Left colon (tissue), 2 donors: ENCODE measurements around the gene APP. TPM values are rescaled to one million over a fixed set of nuclear protein-coding genes. Genes with fewer than 3 reads are reported as not detected.

Experiments used
- ATAC-seq: fragments of 200-7000 bp; cut with Tn5 transposase; one replicate; pipeline ENCODE4 v1.9.1; 2020; ENCODE audit warnings: mild to moderate bottlenecking, moderate library complexity
- DNase-seq, 2 donors: peaks; one replicate each; pipeline ENCODE4 v3.0.0-alpha.2; 2020
- intact Hi-C, 2 donors: fragments of 100-400 bp; cut with DNase I in 1 of 2; cut with micrococcal nuclease in 1 of 2; formaldehyde crosslinking; loops; one replicate each; pipeline versions ENCODE4 v1.11.2 to v1.14.0; 2022; cut with DNase I, micrococcal nuclease
- total RNA-seq, 2 donors: library from RNA; stranded (reverse); fragmentation: NEBNext Ultra II Directional; extraction: Animal tissue kit (Norgen Biotek cat#: 25700); gene quantifications; one replicate each; pipeline ENCODE4 v1.2.1, GENCODE V29; 2021
- donor health status: DM: no; HTN: no; CAD: no.
- donor health status: DM: yes; HTN: yes; CAD: no.

The APP gene
- total RNA-seq, 2 donors from 2014 or later: 884 to 960 TPM

DNA sequence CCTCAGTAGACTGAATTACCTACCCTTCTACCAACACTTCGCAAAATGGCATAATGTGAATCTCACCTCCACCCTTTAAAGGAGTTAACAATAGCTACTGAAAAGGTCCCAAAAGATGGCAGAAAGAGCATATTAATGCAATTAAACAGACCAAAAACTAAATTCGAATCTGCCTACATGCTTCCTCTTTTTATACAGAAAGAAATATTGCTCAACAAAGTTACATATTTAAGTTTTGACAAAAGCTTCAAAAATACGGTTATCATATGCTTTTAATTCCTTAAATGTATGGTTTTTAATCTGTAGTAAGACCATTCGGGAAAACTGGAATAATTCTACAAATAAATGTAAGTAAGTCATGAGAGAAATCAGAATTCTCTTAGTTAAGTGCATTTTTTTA, 2.2 kb downstream of the APP start:
- intact Hi-C loops: loop anchor here in 1 of 2 donors (10.0 kb wide), 1 partner anchor 434 kb away; the partner anchor contains the start of genes ATP5PF and GABPA
- DNase-seq: no peak
- ATAC-seq: no peak

DNA sequence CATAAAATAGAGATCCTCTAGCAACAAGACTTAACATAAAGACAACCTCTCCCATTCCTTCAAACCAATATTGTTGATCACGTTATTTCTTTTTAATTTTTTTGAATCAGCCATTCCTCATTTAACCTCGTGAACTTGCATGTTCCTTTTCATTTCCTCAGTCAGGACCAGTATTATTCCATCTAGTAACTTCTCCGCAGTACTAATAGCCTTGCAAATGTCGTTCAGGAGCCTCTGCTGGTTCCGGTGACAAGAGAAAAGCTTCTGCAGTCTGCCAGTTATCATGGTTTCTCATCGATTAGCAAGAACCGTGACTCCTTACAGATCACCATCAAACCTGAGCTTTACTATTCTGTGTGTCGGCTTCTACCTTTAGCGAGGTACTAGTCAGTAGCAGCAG, 3.0 kb downstream of the APP start:
- no peak for DNase-seq
- no peak for ATAC-seq
- intact Hi-C loops: loop anchor here in 1 of 2 donors (10.0 kb wide), 1 partner anchor 433 kb away; the partner anchor contains the start of genes ATP5PF and GABPA

GRCh38 chr21:26165331-26165730, 5.2 kb downstream of the APP start:
- intact Hi-C loops: loop anchor here in 1 of 2 donors (10.0 kb wide), 1 partner anchor 431 kb away; the partner anchor contains the start of genes ATP5PF and GABPA
- ATAC-seq: no peak
- DNase-seq: no peak

GRCh38 chr21:26164311-26164710, 6.3 kb downstream of the APP start:
- DNase-seq (no peak), ATAC-seq (no peak)
- intact Hi-C loops: loop anchor here in 1 of 2 donors (10.0 kb wide), 1 partner anchor 430 kb away; the partner anchor contains the start of genes ATP5PF and GABPA

GRCh38 chr21:26162081-26162480, 8.5 kb downstream of the APP start:
- intact Hi-C loops: loop anchor here in 1 of 2 donors (10.0 kb wide), 1 partner anchor 427 kb away; the partner anchor contains the start of genes ATP5PF and GABPA
- no peak for ATAC-seq
- DNase-seq: no peak

GRCh38 chr21:26159869-26160268, 10.7 kb downstream of the APP start:
- DNase-seq: no peak
- intact Hi-C loops: loop anchor here in 1 of 2 donors (10.0 kb wide), 1 partner anchor 425 kb away; the partner anchor contains the start of genes ATP5PF and GABPA

DNA sequence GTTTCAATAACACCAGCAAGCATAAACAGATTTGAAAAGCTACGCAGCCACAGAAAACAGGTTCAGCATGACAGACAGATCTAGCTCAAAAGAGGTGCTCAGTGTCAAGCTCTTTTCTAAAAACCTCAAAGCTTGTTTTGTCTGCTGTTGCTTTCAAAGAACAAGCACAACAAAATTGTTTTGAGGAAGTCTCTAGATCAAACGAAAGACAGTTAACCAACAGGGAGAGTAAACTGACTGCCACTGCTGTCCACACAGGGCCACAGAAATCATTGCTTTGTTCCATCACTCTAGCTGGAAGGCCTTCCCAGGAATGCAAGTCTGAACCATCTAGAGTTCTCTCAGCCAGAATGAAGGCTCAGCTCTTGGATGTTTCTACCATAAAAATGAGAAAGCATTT, 12.8 kb downstream of the APP start:
- DNase-seq (no peak), ATAC-seq (peak; percentile 16)

More at GRCh38 chr21:26159869-26160268, 10.7 kb downstream of the APP start:
- ATAC-seq: no peak

DNA sequence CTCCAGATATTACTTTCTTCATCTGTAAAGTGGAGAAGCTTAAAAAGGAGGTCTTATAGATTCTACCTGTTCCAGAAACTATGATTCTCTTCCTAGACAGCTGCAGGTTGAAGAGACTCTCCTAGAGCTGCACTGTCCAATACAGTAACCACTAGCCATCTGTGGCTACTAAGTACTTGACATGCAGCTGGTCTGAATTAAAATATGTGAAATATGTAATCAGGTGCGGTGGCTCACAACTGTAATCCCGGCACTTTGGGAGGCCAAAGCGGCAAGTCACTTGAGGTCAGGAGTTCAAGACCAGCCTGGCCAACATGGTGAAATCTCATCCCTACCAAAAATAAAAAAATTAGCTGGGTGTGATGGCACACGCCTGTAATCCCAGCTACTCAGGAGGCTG, 15.8 kb downstream of the APP start:
- ATAC-seq (no peak), DNase-seq (no peak)
- intact Hi-C loops: no loop called here

More for the DNA sequence above, 12.8 kb downstream of the APP start:
- intact Hi-C loops: no loop called here

DNA sequence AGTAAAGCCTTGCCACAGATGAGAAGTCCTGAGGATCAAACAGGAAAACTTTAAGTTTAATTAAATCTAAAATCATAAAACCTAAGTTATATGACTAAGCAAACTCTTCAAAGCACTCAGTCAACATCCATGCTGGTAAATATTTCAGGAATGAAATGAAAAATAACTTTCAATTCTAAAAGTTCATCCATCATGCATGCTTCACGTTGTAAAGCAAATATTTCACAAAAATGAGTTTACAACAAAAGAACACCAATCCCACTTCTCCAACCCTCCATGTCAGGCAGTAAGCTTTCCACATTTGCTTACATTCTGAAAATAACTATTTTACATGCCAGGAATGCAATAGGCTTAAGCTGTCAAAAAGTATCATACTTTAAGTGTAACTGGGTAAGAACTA, 16.8 kb downstream of the APP start:
- intact Hi-C loops: no loop called here
- DNase-seq (no peak), ATAC-seq (peak; percentile 50)

DNA sequence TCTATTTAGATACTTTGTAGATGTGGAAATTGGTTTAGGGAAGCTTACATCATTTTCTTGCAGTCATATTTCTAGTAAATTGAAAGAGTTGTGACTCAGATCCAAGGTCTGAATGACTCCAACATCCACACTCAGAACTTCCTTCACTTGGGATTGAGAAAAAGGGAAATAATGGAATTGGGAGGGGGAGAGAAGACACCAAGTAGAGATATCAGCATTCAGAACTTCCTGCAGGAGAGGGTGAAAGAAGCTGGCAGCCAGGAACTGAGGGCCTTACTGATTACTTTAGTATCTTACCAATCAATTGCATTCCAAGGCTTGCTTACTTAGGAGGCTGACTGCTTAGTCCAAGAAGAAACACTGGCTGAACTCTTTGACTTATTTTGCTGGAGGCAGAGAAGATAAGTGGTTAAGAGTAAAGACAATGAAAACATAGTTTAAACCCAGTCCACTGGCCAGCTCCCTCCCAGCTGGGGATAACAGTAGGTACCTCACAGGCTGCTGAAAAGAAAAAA, 21.7 kb downstream of the APP start:
- DNase-seq (no peak), ATAC-seq (no peak)
- intact Hi-C loops: no loop called here

GRCh38 chr21:26148071-26148839, 22.3 kb downstream of the APP start:
- DNase-seq (no peak), ATAC-seq (no peak)
- intact Hi-C loops: no loop called here

DNA sequence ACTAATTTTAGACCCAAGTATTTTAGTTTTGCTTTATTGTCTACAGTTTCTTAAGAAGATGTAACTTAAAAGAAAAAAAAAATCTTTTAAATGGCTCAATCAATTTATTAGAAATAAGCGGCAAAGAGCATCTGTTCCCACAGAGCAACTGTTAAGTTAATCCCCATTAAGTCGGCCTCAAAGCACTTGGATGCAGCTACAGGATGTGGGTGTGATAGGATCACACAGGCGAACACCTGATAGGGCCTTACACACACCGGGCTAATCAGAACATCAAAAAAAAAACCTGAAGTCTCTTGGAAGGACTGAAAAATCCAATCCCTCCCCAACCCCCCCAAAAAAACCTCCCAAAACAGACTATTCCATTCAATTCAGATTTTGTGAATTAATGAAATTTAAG, 23.0 kb downstream of the APP start:
- ATAC-seq: no peak
- no peak for DNase-seq
- intact Hi-C loops: no loop called here

GRCh38 chr21:26146681-26147080, 23.9 kb downstream of the APP start:
- intact Hi-C loops: no loop called here
- DNase-seq (no peak), ATAC-seq (no peak)

- DNase-seq (no peak), ATAC-seq (no peak)
- intact Hi-C loops: no loop called here
These were observed 26.5 kb downstream of the APP start for GRCh38 chr21:26144031-26144430.

DNA sequence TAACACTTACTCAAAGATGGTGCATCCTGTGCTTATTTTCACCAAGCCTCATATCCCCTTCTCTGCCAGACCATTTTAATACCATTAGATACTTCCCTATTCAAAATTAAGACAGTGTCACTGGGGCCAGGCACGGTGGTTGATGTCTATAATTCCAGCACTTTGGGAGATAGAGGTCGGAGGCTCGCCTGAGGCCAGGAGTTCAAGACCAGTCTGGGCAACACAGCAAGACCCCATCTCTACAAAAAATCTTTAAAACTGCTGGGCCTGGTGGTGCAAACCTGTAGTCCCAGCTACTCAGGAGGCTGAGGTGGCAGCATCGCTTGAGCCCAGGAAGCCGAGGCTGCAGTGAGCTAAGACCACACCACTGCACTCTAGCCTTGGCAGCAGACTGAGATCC, 28.2 kb downstream of the APP start:
- ATAC-seq: no peak
- intact Hi-C loops: no loop called here
- no peak for DNase-seq

- no peak for ATAC-seq
- intact Hi-C loops: no loop called here
- no peak for DNase-seq
These were observed 29.6 kb downstream of the APP start for GRCh38 chr21:26140926-26141325.

GRCh38 chr21:26140164-26140579, 30.4 kb downstream of the APP start:
- ATAC-seq (peak; percentile 82), DNase-seq (peak in 1 of 2 donors; percentile 50)
- intact Hi-C loops: no loop called here

GRCh38 chr21:26138615-26139257, 31.8 kb downstream of the APP start:
- peak; percentile 55 for ATAC-seq
- intact Hi-C loops: no loop called here
- peak in 1 of 2 donors; percentile 53 for DNase-seq

GRCh38 chr21:26137379-26138060, 33.0 kb downstream of the APP start:
- intact Hi-C loops: no loop called here
- DNase-seq (no peak), ATAC-seq (no peak)
